ENCODE results near the gene ENPEP.

DNA sequence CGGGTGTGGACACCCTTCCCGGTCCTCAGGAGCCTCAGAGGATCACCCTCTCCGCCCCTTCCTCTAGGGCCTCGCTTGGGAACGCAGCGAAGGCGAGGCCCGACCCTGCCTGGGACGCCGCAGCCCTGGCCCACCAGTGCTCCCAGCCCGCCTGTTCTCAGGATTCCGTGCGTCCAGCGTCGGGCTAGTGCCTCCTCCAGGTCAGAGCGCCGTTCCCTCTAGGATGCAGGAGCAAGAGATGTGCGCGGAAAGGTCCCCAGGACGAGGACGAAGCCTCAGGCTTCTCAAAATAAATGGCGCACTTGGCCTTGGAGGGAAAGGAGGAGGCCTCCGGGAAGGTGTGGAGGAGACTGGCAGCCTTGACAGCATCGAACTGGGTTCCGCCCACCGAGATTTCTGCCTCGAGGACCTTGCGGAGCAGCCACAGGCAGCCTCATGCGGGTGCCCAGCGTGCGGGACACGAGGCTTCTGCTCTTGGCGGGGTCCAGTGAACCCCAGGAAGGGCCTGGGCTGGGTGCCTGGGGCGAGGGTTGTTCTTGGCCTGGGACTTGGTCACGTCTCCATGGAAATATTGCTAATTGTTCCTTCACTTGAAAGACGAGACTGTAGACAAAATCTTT is 111.8 kb downstream of the ENPEP start:
- TF ChIP-seq, protein P1, sequence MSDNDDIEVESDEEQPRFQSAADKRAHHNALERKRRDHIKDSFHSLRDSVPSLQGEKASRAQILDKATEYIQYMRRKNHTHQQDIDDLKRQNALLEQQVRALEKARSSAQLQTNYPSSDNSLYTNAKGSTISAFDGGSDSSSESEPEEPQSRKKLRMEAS (IDR thresholded peaks at IDR 0.05), result no peak
- TF ChIP-seq, protein P2, sequence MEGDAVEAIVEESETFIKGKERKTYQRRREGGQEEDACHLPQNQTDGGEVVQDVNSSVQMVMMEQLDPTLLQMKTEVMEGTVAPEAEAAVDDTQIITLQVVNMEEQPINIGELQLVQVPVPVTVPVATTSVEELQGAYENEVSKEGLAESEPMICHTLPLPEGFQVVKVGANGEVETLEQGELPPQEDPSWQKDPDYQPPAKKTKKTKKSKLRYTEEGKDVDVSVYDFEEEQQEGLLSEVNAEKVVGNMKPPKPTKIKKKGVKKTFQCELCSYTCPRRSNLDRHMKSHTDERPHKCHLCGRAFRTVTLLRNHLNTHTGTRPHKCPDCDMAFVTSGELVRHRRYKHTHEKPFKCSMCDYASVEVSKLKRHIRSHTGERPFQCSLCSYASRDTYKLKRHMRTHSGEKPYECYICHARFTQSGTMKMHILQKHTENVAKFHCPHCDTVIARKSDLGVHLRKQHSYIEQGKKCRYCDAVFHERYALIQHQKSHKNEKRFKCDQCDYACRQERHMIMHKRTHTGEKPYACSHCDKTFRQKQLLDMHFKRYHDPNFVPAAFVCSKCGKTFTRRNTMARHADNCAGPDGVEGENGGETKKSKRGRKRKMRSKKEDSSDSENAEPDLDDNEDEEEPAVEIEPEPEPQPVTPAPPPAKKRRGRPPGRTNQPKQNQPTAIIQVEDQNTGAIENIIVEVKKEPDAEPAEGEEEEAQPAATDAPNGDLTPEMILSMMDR (IDR thresholded peaks at IDR 0.05; ENCODE audit: low read depth, low read length, missing input control), result no peak
- no peak for TF ChIP-seq RAD21 (IDR thresholded peaks at IDR 0.05)
- TF ChIP-seq, protein P3, sequence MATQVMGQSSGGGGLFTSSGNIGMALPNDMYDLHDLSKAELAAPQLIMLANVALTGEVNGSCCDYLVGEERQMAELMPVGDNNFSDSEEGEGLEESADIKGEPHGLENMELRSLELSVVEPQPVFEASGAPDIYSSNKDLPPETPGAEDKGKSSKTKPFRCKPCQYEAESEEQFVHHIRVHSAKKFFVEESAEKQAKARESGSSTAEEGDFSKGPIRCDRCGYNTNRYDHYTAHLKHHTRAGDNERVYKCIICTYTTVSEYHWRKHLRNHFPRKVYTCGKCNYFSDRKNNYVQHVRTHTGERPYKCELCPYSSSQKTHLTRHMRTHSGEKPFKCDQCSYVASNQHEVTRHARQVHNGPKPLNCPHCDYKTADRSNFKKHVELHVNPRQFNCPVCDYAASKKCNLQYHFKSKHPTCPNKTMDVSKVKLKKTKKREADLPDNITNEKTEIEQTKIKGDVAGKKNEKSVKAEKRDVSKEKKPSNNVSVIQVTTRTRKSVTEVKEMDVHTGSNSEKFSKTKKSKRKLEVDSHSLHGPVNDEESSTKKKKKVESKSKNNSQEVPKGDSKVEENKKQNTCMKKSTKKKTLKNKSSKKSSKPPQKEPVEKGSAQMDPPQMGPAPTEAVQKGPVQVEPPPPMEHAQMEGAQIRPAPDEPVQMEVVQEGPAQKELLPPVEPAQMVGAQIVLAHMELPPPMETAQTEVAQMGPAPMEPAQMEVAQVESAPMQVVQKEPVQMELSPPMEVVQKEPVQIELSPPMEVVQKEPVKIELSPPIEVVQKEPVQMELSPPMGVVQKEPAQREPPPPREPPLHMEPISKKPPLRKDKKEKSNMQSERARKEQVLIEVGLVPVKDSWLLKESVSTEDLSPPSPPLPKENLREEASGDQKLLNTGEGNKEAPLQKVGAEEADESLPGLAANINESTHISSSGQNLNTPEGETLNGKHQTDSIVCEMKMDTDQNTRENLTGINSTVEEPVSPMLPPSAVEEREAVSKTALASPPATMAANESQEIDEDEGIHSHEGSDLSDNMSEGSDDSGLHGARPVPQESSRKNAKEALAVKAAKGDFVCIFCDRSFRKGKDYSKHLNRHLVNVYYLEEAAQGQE (IDR thresholded peaks at IDR 0.05), result no peak
- TF ChIP-seq EGR1 (IDR thresholded peaks at IDR 0.05; ENCODE audit: low read depth in 2 of 2), result no peak
- TF ChIP-seq GABPA (IDR thresholded peaks at IDR 0.05 in 1 of 2, conservative IDR thresholded peaks at IDR 0.05 in 1 of 2), result no peak
- no peak for TF ChIP-seq SP1 (IDR thresholded peaks at IDR 0.05)
- TF ChIP-seq TAF1 (conservative IDR thresholded peaks at IDR 0.05), result no peak
- TF ChIP-seq YY1 (IDR thresholded peaks at IDR 0.05), result no peak
